H1 (cell line): Measurements from ENCODE around the gene TMEM203. TPM values are rescaled to one million over a fixed set of nuclear protein-coding genes. Genes with fewer than 3 reads are reported as not detected.

Experiments
- ATF2 ChIP-seq: IDR thresholded peaks from 2 replicates; pipeline ENCODE4 v1.6.1; 2012; ENCODE audit warnings: low read length, inconsistent platforms
- CBX5 ChIP-seq: fragments of 300-800, 300-1000 bp; sonication (generic); IDR thresholded peaks from 2 replicates; pipeline ENCODE4 v1.7.1; 2016; ENCODE audit warnings: antibody characterized with exemption, low read length, low read depth
- ZNF274 ChIP-seq: IDR thresholded peaks from 2 replicates; pipeline ENCODE4 v1.7.0; 2012; ENCODE audit warnings: low read length, borderline replicate concordance; ENCODE audit errors: extremely low read depth
- polyA plus RNA-seq, 7 experiments: library from polyadenylated mRNA; depleted of rRNA in 3 of 7; stranded (reverse) in 5 of 7; unstranded in 2 of 7; fragments of >200 nt in 5 of 7; fragments of 200-250 nt in 2 of 7; gene quantifications; 1 replicate in 5 of 7; 2 replicates in 1 of 7; 4 replicates in 1 of 7; pipeline versions ENCODE4 v1.2.1 to v1.2.3, GENCODE V29; 2011 to 2013; ENCODE audit warnings: missing spikeins in 2 of 7, mixed read lengths in 2 of 7
- total RNA-seq: library from RNA; stranded (reverse); fragmentation: NEBNext Ultra II Directional; extraction: Animal tissue kit (Norgen Biotek cat#: 25700); gene quantifications from 2 replicates; pipeline ENCODE4 v1.2.1, GENCODE V29; 2021

Gene TMEM203
- total and polyA plus RNA-seq, 2 of the 8 experiments (the other 6 are each of a cell fraction or from before 2014, with no cell fraction given) = 44.1 to 57.1 TPM

GRCh38 chr9:137180491-137180890 lies 25.0 kb downstream of the TMEM203 start (continued):
- no peak for TF ChIP-seq ZNF274
- TF ChIP-seq CBX5 = no peak
- TF ChIP-seq ATF2 = no peak
